Superior temporal gyrus (tissue), 1 donor: ENCODE results near the gene KRTAP16-1.
"Not testable (repeated sequence)": the region's sequence is repeated elsewhere in the genome, so short reads cannot be mapped to it uniquely, and the experiment has no call there.

Experiments
- DNase-seq: peaks from one replicate; pipeline ENCODE4 v3.0.0-alpha.2; 2016; ENCODE audit errors: extremely low spot score

The KRTAP16-1 gene

DNA sequence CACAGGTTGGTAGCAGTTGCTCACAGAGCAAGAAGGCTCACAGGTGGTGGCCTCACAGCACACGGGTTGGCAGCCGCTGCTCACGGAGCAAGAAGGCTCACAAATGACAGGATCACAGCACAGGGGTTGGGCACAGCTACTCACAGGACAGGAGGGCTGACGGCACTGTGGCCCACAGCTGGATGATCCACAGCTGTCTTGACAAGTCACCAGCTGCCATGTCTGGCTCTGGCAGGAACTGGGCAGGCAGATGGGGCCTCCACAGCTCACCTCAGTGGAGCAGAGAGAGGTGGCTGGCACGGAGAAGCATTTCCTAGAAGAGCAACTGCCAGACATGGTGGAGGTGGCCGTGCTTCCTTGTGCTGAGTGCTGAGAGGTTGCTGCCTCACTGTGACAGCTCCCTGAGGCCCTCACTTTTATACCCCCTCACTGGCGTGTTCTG, at the start of gene KRTAP16-1:
KRTAP16-1 (minus strand) TSS at position 392 of the 442 bp plus-strand sequence; CDS start at position 336, 56 bp downstream.
- no peak for DNase-seq

GRCh38 chr17:41354536-41354935, 45.4 kb upstream of the KRTAP16-1 start:
- DNase-seq, result no peak

DNA sequence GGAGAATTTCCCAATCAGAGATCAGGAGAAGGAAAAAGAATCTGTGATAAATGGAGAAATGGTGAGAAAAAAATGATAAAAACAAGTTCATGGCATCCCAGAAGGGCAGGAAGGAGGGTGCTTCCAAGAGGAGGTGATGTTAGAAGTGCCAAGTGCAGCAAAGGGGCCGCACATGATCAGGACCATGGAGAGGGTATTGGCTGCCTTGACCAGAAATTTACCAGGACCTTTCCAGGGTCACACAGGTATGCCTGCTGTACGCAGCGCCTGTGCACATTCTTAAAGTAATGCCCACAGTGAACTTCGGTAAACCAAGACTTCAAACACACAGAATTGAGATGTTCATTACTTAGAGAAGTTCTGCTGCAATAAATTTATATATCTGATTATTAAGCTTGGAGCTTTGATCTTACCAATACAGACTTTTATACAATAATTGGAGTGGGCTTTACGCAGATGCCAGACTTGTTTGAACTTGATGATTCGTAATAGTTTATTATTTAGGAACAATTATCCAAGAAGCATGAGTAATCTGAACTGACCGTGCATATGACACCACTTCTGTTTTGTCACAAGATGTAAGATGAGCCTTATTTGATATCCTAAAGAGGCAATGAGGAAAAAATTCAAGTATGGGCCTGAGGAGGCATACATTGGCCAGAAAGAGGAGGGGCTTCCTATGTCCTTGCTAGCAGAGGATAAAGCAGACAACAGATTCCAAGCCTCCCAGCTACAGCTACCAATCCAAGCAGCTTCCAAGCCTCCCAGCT, 43.7 kb upstream of the KRTAP16-1 start:
- no peak for DNase-seq

DNA sequence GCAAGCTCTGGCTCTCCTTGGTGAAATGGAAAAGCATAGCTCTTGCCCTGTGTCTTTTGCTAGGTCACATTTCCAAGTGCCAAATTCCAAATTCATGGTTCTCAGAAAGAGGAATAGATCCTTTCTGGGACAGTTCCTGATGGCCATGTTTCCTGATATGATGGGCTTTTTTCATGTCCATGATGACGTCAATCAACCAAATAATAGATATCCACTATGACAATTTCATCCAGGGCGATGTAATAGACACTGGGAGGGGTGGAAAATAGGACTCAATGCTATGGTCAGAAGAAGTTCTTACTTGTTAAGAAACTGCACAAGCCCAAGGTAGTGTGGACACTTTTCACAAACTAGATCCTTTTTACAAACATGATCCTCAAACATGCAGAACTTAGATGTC, 42.1 kb upstream of the KRTAP16-1 start:
- DNase-seq, result no peak

- DNase-seq, result not testable (repeated sequence)
Observed at GRCh38 chr17:41350381-41350878, 41.3 kb upstream of the KRTAP16-1 start, which contains the start of gene KRT33A. KRT33A (minus strand) TSS chr17:41350828; CDS start chr17:41350767, 61 bp downstream.

- DNase-seq, result peak; percentile 11
Observed at GRCh38 chr17:41347869-41348760, 39.0 kb upstream of the KRTAP16-1 start.

DNA sequence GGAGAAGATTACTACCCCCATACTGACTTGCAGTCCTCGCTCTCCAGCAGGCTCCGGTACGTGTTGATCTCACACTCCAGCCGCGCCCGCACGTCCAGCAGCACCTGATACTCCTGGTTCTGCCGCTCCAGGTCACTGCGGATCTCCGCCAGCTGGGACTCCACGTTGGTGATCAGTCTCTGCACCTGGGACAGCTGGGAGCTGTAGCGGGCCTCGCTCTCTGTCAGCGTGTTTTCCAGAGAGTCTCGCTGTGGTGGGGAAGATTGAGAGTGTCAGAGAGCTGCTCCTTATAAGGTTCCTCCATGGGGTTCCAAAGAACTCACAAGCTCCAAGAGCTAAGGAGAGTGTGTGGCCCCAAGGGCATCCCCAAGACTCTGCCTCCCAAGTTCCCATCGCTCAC, 37.3 kb upstream of the KRTAP16-1 start:
- DNase-seq, result not testable (repeated sequence)

GRCh38 chr17:41345992-41346391, 36.9 kb upstream of the KRTAP16-1 start:
- no peak for DNase-seq

DNA sequence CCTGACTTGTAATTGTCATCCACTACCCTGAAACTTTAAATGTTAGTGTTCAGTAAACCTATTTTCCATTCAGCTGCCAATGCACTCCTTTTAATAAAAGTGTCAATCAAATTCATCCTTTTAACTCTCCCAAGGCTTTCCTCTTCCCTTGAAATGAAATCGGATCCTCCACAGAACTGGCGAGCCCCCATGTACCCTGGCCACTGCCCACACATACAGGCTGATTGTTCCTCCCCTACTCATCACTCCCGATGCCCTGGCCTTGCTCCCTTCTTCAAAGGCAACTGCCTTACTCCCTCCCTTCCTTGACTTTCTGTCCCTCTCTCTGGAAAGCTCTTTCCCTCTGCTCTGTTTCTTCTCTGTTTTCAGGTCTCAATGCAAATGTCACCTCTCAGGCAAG, 33.9 kb upstream of the KRTAP16-1 start:
- DNase-seq, result no peak

- no peak for DNase-seq
Observed at GRCh38 chr17:41340934-41341861, 32.1 kb upstream of the KRTAP16-1 start.

- no peak for DNase-seq
Observed at GRCh38 chr17:41340494-41340893, 31.4 kb upstream of the KRTAP16-1 start.

- no peak for DNase-seq
Observed at GRCh38 chr17:41339571-41340172, 30.6 kb upstream of the KRTAP16-1 start.

DNA sequence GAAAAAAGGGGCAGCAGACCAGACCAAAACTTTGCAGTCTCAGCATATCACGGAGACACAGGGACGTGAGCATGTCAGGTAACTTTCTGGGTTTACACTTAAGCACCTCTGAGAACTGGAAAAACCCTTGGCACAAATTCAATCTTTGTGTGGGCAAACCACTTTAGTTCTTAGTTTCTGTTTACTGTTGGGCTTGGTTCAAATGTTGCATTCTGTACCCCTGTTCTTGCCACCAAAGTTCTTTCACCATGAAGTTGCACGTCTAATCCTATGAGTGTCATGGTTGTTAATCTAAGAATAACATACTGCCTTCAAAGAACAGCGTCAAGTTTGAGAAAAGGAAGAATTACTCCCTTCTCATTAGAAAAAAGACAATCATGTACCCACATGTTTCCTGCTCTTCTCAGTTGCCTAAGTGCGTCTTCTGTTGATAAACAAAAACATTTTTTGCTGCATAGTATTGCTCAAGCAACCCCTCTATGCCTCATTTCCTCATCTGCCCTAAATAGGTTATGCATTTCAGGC, 29.9 kb upstream of the KRTAP16-1 start:
- DNase-seq, result no peak

- DNase-seq, result no peak
Observed at GRCh38 chr17:41335747-41336146, 26.6 kb upstream of the KRTAP16-1 start.

GRCh38 chr17:41334385-41335305, 25.5 kb upstream of the KRTAP16-1 start:
- no peak for DNase-seq

DNA sequence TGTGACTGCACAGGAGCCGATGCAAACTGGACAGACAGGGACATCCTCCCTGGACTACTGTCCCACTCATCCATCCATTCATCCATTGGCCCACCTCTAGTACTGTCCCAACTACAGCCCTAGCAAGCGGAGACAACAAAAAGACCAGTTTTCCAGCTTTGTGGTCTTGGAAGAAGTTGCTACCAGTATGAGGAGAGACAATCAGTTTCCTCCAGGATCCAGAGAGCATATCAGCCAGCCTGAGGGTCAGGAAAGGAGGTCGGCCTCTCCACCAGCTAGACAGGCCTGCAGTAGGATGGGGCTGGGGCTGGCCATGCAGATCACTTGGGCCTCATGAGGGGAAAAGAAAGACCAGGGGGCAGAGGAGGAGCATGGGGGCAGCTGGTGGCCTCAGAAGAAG, 24.7 kb upstream of the KRTAP16-1 start:
- no peak for DNase-seq

DNA sequence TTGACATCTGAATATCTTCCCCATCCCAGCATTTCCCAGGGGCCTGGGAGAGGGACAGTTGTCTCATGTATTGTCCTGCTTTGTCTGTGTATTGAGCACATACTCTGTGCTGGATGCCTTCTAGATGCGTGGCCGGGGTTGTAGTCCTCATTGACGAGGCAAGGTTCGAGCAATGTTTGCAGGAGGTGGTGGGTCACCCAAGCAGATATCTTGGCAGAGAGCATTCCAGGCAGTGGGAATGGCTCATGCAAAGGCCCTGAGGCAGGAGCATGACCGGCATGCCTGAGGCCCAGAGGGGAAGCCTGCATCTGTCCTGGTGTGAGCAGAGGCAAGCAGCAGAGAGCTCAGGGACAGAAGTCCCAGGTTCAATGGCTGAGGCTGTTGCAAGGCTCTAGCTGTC, 24.0 kb upstream of the KRTAP16-1 start:
- DNase-seq, result no peak

DNA sequence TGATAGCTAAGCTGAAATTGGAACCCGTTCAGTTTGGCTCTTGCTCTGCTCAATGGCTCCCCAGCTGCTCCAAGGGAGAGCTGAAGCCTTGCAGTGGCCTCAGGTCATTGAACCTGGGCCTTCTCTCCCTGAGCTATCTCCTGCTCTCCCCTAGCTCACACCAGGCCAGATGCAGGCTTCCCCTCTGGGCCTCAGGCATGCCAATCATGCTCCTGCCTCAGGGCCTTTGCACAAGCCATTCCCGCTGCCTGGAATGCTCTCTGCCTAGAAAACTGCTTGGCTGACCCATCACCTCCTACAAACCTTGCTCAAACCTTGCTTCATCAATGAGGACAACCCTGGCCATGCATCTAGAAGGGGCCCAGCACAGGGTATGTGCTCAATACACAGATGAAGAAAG, 23.1 kb upstream of the KRTAP16-1 start:
- no peak for DNase-seq

- no peak for DNase-seq
Observed at GRCh38 chr17:41331606-41332005, 22.5 kb upstream of the KRTAP16-1 start.
